ENCODE measurements around the gene KCNQ2.

- TF ChIP-seq CTCF (IDR thresholded peaks at IDR 0.05 in 8 of 11, conservative IDR thresholded peaks at IDR 0.05 in 3 of 11), result no peak
- TF ChIP-seq POLR2AphosphoS5 (IDR thresholded peaks at IDR 0.05), result no peak
Observed at GRCh38 chr20:63363013-63363957, 109.2 kb downstream of the KCNQ2 start.

Data from spleen (tissue), 7 donors.